HuH-7 (cell line): ENCODE measurements around the gene CDK17.
"Not testable (repeated sequence)": the region's sequence is repeated elsewhere in the genome, so short reads cannot be mapped to it uniquely, and the experiment has no call there.

ENCODE experiments used
- DNase-seq: peaks from one replicate; pipeline ENCODE4 v3.0.0; 2011; ENCODE audit warnings: low spot score

The CDK17 gene

DNA sequence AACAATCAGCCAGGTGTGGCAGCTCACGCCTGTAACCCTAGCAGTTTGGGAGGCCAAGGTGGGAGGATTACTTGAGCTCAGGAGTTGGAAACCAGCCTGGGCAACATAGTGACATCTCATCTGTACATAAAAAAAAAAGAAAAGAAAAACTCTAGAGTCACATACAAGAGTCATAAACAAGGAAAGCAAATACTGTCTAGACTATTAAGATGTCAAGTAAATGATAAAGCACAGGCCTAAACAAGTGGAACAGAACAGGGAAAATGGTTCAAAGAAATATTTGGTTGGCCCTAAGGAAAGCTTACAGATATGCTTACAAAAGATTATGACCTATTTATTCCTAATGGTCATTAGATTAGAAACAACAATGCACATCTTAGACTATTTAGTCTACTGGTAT lies 12.3 kb downstream of the CDK17 start:
- DNase-seq, result no peak

- DNase-seq, result no peak
Measured at GRCh38 chr12:96386794-96387193, 13.4 kb downstream of the CDK17 start.

DNA sequence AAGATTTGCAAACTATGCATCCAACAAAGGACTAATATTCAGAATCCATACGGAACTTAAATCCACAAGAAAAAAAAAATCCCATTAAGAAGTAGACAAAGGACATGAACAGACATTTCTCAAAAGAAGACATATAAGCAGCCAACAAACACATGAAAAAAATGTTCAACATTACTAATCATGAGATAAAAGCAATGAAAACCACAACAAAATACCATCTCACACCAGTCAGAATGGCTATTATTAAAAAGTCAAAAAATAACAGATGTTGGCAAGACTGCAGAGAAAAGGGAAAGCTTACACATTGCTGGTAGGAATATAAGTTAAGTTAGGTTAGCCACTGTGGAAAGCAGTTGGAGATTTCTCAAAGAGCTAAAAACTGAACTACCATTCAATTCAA lies 16.2 kb downstream of the CDK17 start:
- DNase-seq, result no peak

- no peak for DNase-seq
Measured at GRCh38 chr12:96383371-96383770, 16.9 kb downstream of the CDK17 start.

DNA sequence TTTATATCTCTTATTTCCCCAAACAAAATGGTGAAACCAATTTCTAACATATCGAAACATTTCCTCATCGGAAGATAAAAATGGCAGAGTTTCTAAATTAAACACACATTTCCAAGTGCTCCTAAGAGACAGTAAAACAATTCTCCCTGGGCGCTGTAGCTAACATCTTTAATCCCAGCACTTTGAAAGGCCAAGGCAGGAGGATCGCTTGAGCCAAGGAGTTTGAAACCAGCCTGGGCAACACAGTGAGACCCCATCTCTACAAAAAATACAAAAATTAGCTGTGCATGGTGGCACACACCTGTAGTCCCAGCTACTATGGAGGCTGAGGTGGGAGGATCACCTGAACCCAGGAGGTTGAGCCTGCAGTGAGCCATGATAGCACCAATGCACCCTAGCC lies 20.5 kb downstream of the CDK17 start:
- not testable (repeated sequence) for DNase-seq

- DNase-seq, result no peak
Measured at GRCh38 chr12:96378319-96378718, 21.9 kb downstream of the CDK17 start.

GRCh38 chr12:96376865-96377264 lies 23.4 kb downstream of the CDK17 start:
- no peak for DNase-seq

- no peak for DNase-seq
Measured at GRCh38 chr12:96375841-96376604, 24.2 kb downstream of the CDK17 start.

DNA sequence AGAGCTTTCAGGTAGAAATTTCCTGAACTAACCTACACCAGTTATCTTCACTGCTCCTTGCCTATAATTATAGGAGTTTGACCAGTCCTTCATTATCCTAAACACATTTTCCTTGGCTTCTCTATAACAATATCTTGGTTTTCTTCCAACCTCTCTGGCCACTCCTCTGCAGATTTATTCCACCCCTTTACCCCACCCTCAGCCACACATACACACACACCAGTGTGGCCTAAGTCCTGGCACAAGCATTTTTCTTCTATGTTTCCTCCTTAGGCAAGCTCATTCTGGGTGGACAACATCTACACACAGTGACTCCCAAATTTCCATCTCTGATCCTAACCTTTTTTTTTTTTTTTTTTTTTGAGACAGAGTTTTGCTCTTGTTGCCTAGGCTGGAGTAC lies 25.1 kb downstream of the CDK17 start:
- DNase-seq, result no peak

DNA sequence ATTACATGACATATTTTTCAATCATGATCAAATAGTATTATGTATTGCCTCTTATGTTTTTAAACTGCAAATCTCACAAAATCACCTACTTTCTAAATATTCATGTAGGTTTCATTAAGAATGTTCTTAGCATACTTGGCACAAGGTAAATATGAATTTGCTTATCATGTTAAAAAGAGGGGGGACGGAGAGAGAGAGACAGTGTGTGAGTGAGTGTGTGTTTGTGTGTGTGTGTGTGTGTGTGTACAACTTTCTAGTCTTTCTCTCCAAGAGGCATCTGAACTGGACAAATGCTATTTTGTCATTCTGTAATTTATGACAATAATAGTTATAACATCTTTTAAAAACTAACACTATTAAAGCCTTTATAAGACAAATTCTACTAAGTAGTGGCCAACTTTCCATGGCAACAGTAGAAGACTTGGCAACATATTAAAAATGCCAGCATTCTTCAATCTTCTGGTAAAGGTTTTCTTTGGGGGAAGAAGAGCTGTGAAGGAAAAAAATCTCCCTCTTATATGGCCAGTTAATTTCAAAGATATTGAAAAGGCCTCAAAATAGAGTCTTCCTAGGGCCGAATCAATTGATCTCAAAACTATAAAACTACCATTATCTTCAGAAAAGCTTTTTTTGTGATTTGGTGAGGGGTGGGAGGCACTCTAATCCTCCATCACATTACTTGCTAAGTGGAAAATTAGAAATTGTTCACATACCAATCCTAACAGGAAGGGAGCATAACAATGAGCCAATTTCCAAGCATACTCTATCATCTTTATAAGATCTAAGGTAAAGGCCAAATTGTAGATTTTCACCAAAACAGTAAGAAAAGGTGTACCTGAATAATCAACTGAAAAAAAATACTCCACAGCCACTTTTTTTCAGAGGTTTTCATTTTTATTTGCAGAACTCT lies 28.2 kb downstream of the CDK17 start:
- no peak for DNase-seq

GRCh38 chr12:96371138-96371789 lies 29.0 kb downstream of the CDK17 start:
- no peak for DNase-seq

DNA sequence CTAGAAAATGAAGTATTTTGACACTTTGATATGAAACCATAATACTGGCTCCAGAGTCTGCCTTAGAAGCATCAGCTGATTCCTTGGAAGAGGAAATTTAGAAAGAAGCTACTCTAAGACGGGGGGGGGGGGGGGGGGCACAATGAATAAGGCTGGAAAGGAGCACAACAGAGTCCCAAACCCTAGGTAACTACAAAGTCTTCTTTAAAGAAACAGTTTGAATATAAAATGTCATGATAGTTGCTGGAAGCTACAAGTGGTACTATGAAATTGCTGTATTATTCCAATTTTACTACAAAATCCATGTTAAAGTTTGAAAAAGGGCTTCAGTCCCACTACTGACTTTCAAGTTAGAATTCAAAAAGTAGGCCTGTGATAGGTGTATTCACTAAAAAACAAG lies 31.6 kb downstream of the CDK17 start:
- DNase-seq, result no peak

DNA sequence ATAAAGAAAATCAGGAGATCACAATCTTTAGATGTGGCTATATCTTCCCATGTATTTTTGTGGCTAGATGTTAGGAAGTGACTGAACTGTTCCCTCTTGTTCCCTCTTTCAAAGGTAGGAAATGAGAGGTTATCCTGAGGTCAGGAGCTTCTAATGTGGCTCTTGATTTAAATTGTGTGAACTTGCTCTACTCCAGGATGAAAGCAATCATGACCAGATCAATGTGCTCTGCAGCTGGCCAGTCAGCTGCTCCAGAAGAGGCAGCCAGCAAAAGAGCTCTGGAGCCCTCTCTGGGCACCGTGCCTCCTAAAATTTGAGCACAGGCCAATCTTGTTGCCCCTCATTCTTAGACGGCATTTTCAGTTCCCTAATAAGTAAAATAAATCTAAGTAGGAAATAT lies 32.0 kb downstream of the CDK17 start:
- DNase-seq, result no peak

DNA sequence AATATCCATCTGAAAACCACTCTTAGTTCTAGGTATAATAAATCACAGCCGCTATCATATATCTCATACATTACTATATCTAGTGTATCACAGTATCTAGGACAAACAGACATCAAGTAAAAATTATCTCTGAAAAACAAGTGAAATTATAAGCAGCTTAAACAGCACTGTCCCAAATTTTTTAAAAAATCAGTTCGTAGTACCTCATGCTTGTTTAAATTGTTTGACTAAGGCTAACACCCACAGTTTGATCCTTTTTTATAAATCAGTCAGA lies 33.9 kb downstream of the CDK17 start:
- no peak for DNase-seq

GRCh38 chr12:96365604-96366380 lies 34.4 kb downstream of the CDK17 start:
- no peak for DNase-seq

DNA sequence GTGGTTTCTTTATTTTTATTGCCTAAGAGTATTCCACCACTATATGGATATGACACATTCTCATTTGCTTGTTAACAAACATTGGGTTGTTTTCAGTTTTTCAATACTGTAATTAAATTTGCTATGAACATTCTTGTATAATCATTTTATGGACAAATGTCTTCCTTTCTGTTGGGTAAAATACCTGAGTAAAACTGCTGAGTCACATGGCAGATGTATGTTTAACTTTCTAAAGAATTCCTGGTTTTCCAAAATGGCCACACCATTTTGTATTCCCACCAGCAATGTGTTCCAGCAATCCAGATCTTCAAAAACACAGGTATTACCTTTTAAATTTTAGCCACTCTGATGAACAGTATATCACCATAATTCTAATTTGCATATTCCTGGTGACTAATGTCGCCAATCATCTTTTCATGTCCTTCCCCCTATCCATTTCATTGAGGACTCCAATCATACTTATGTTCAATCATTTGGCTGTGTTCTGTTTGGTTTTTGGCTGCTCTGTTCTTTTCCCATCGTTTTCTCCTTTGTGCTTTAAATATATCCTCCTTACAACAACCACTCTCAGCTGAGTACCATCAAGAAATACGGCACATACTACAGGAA lies 36.0 kb downstream of the CDK17 start:
- DNase-seq, result no peak

DNA sequence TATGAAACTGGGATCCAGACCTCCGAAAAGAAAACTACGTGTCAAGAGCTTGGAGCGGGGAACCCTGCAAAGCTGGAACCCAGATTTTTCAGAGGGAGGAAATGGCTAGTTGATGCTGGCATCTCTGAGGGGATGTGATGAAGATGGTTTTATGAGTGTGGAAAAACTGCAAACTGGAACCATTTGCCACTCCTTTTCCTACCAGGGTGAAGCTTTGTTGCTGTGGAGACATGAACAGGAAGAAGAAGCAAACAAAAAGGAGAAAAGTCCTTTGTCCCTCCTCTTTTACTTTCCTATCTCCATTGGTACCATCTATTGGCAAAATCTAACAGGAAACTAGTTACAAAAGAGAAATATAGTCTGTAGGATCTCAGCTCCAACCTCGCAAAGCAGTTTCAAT lies 39.2 kb downstream of the CDK17 start:
- DNase-seq, result no peak

- no peak for DNase-seq
Measured at GRCh38 chr12:96360550-96360949, 39.7 kb downstream of the CDK17 start.

GRCh38 chr12:96359328-96359727 lies 40.9 kb downstream of the CDK17 start:
- no peak for DNase-seq

DNA sequence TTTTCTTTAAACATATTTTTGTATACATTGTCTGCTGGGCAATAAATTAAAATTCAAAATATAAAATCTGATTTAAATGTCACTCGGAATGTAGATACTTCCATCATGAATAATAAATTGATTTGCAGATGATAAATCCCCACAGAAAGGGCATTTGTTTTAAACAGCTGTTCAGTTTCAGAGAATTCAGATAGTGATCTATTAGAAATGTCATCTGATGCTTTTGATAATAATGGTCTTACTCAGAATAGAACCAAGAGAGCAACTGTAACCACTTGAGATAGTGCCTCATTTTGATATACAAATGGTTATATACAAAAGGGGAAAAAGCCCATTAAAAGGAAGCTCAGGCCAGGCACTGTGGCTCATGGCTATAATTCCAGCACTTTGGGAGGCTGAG lies 43.4 kb downstream of the CDK17 start:
- DNase-seq, result no peak

DNA sequence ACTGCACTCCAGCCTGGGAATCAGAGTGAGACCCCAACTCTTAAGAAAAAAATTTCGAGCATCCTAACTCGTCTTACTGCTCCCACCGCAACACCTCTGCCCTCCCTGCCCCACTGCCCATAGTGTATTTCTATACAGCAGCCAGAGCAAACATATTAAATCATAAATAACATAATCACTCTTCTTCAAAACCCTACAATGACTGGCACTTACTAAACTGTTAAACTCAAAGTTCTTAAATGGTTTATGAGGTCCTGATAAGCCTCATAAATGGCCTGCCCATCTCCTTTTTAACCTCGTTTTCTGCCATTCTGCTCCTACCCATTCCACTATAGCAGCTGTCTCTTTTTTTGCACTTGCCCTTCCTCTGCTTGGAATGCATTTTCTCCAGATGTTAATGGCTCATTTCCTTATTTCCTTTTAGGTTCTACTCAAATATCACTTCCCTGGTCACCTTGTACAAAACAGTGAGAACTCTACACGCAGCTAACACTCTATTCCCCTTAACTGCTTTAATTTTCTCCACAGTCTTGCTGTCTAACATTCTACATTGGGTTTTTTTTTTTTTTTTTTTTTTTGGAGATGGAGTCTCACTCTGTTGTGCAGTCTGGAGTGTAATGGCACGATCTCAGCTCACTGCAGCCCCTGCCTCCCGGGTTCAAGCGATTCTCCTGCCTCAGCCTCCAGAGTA lies 45.2 kb downstream of the CDK17 start:
- DNase-seq, result no peak
